ENCODE results near the gene MTFR1L. TPM values are rescaled to one million over a fixed set of nuclear protein-coding genes. Genes with fewer than 3 reads are reported as not detected.
"Not testable (repeated sequence)": the region's sequence is repeated elsewhere in the genome, so short reads cannot be mapped to it uniquely, and the experiment has no call there.

MTFR1L gene
- total RNA-seq, 2 donors from 2014 or later: 36.3 to 48.6 TPM

DNA sequence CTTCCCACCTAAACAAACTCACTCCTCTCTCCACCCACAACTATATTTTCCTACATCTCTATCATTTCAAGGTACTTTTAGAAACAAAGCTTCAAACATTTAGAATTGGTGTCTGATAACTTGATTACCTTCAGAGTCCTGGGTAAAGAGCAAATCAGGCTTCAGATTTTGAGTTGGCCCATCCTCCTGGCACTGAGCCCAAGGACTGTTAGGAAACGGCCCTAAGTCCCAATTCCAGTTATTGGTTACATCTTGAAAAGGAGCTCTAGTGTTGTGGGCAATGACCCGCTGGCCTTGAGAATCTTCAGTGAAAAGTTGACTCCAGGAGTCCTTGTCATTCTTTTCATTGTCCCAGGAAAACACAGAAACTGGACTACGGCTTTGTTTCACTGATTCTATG lies 15.1 kb downstream of the MTFR1L start:
- no peak overlapping the region for H3K27ac ChIP-seq
- TF ChIP-seq, protein P1, sequence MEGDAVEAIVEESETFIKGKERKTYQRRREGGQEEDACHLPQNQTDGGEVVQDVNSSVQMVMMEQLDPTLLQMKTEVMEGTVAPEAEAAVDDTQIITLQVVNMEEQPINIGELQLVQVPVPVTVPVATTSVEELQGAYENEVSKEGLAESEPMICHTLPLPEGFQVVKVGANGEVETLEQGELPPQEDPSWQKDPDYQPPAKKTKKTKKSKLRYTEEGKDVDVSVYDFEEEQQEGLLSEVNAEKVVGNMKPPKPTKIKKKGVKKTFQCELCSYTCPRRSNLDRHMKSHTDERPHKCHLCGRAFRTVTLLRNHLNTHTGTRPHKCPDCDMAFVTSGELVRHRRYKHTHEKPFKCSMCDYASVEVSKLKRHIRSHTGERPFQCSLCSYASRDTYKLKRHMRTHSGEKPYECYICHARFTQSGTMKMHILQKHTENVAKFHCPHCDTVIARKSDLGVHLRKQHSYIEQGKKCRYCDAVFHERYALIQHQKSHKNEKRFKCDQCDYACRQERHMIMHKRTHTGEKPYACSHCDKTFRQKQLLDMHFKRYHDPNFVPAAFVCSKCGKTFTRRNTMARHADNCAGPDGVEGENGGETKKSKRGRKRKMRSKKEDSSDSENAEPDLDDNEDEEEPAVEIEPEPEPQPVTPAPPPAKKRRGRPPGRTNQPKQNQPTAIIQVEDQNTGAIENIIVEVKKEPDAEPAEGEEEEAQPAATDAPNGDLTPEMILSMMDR (IDR thresholded peaks at IDR 0.05): no peak
- no peak for DNase-seq
- intact Hi-C loops (cut with DNase I): loop anchor here (5.0 kb wide), 1 partner anchor 162 kb away; the partner anchor contains the start of gene PAFAH2
- peaks cover 11% of the 10 kb centered on the region for H3K36me3 ChIP-seq
- H3K4me1 ChIP-seq: no peaks in the 10 kb centered on the region
- H3K4me3 ChIP-seq: no peak overlapping the region
- H3K9me3 ChIP-seq: no peaks in the 10 kb centered on the region
- H3K27me3 ChIP-seq: no peaks in the 10 kb centered on the region
- H3K9ac ChIP-seq (ENCODE audit: low read depth in 2 of 2, low read length in 2 of 2): no peak overlapping the region

DNA sequence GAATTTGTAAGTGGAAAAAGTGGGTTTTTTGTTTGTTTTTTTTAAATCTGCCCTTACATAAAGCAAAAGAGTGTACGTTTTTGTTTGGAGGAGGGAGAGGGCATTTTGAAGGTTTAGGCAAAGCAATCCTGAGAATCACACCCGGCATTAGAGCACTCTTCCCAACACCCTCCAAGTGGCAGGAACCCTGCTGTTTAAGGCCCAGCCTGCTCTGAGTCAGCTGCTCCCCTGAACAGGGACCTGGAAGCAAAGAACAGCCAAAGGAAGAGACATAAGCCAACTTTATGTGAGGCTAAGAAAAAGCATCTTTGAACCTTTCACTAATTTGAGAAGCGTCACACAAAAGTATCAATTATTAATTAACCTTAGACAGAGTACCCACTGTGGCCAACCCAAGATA lies 16.9 kb downstream of the MTFR1L start:
- peaks cover 4% of the 10 kb centered on the region for H3K36me3 ChIP-seq
- H3K4me3 ChIP-seq: no peak overlapping the region
- H3K9ac ChIP-seq (ENCODE audit: low read depth in 2 of 2, low read length in 2 of 2): no peak overlapping the region
- no peaks in the 10 kb centered on the region for H3K9me3 ChIP-seq
- no peak for DNase-seq
- H3K27me3 ChIP-seq: no peaks in the 10 kb centered on the region
- TF ChIP-seq, protein P1 (IDR thresholded peaks at IDR 0.05): no peak
- intact Hi-C loops (cut with DNase I): loop anchor here (5.0 kb wide), 1 partner anchor 161 kb away; the partner anchor contains the start of gene PAFAH2
- no peak overlapping the region for H3K27ac ChIP-seq
- H3K4me1 ChIP-seq: no peaks in the 10 kb centered on the region

DNA sequence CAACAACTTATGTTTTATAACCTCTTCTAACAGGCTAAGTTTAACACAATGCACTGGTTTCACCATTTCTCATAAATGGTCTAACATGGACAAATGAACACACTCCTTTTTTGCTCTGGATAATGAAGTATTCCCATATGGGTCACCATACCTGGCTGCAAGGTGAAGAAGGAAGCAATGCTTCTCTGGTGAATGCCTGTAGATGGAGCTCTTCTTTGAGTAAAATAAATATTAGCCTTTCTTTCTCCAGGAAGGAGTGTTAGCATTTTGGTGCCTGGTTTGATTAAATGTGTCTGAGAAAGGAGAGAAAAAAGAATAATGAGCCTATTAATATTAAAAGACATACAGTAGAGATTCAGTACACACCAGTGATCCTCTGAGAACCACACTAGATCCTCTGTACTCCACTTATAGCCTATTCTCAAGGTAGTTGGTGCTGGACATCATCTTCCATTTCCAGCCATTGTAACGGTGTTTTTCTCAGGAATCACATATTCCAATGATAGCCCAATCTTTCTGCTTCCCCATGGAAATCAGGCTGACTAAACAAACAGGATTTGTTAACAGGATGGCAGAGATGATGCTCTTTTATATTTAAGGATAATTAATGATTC lies 17.6 kb downstream of the MTFR1L start:
- no peaks in the 10 kb centered on the region for H3K27me3 ChIP-seq
- no peaks in the 10 kb centered on the region for H3K9me3 ChIP-seq
- no peaks in the 10 kb centered on the region for H3K4me1 ChIP-seq
- H3K27ac ChIP-seq: no peak overlapping the region
- TF ChIP-seq, protein P1 (IDR thresholded peaks at IDR 0.05): no peak
- no peak for DNase-seq
- H3K4me3 ChIP-seq: no peak overlapping the region
- intact Hi-C loops (cut with DNase I): loop anchor here (5.0 kb wide), 1 partner anchor 160 kb away; the partner anchor contains the start of gene PAFAH2
- peaks cover 4% of the 10 kb centered on the region for H3K36me3 ChIP-seq
- no peak overlapping the region for H3K9ac ChIP-seq (ENCODE audit: low read depth in 2 of 2, low read length in 2 of 2)

DNA sequence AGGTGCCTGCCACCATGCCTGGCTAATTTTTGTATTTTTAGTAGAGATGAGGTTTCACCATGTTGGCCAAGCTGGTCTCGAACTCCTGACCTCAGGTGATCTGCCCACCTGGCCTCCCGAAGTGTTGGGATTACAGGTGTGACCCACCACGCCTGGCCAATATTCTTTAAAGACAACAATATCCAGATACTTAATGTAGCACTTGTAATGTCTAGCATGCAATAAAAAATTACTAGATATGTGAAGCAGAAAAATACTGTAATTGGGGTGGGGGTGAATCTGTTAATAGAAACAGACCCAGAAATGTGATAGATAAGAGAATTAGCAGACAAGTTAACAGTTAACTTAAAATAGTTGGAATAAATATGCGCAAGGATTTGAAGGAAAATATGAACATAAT lies 20.1 kb downstream of the MTFR1L start:
- not testable (repeated sequence) for H3K4me3 ChIP-seq; DNase-seq; H3K9ac ChIP-seq (ENCODE audit: low read depth in 2 of 2, low read length in 2 of 2); H3K9me3 ChIP-seq; H3K27ac ChIP-seq; H3K4me1 ChIP-seq; H3K27me3 ChIP-seq; H3K36me3 ChIP-seq
- intact Hi-C loops (cut with DNase I): loop anchor here (5.0 kb wide), 1 partner anchor 157 kb away; the partner anchor contains the start of gene PAFAH2

DNA sequence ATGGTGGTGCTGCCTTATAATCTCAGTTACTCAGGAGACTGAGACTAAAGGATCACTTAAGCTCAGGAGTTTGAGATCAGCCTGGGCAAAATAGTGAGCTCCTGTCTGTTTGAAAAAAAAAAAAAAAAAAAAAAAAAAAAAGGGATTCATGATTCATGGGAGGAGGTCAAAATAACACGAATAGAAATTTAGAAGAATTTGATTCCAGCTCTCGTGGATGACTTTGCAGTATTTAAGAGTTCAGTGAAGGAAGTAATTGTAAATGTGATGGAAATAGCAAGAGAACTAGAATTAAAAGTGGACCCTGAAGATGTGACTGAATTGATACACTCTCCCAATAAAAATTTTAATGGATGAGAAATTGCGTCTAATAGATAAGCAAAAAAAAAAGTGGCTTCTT lies 23.7 kb downstream of the MTFR1L start:
- H3K9me3 ChIP-seq: no peaks in the 10 kb centered on the region
- no peak overlapping the region for H3K9ac ChIP-seq (ENCODE audit: low read depth in 2 of 2, low read length in 2 of 2)
- intact Hi-C loops (cut with DNase I): no loop called here
- no peak overlapping the region for H3K4me3 ChIP-seq
- TF ChIP-seq, protein P1 (IDR thresholded peaks at IDR 0.05): no peak
- no peaks in the 10 kb centered on the region for H3K4me1 ChIP-seq
- H3K36me3 ChIP-seq: no peaks in the 10 kb centered on the region
- DNase-seq: no peak
- no peaks in the 10 kb centered on the region for H3K27me3 ChIP-seq
- H3K27ac ChIP-seq: no peak overlapping the region

DNA sequence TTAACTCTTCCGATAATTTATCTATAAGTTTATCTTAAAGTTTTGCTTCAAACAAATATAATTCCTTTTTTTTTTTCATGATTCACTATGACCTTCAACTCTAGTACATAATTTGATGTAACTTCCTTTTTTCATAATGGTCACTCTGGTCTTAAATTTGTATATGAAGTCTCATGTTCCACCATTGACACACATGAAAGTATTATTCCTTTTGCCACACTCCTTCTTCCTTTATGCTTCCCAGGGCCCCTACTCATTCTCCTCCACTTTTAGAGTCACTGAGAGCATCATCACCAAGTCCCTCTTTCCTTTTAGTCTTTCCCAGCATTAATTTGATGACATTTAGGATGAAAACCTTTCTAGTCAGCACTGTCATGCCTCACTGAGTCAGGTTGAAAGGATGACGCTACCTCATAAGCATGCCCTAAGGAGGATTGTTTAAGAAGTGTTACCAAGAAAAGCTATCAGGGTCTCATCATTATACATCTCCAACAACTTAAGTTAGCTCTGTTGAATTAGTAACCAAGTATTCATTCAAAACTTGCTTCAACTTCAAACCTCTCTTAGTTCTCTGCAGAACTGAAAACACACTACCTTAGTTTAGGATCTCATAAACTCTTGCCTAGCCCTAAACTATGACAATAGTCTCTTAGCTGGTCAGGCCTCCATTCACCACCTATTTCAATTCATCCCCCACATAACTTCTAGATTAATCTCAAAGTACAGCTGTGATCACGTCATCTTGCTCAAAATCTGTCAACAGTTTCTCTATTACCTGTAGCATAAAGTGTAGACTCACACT lies 25.0 kb downstream of the MTFR1L start:
- H3K27ac ChIP-seq: no peak overlapping the region
- no peaks in the 10 kb centered on the region for H3K4me1 ChIP-seq
- no peak overlapping the region for H3K4me3 ChIP-seq
- H3K9ac ChIP-seq (ENCODE audit: low read depth in 2 of 2, low read length in 2 of 2): no peak overlapping the region
- no peaks in the 10 kb centered on the region for H3K36me3 ChIP-seq
- DNase-seq: no peak
- intact Hi-C loops (cut with DNase I): no loop called here
- TF ChIP-seq, protein P1 (IDR thresholded peaks at IDR 0.05): no peak
- H3K9me3 ChIP-seq: no peaks in the 10 kb centered on the region
- H3K27me3 ChIP-seq: no peaks in the 10 kb centered on the region

Measured in colonic mucosa (tissue), 4 donors.